Stomach smooth muscle (tissue), 2 donors: ENCODE data around the gene PLCXD1.
A peak's percentile ranks its signal among the peaks of the same experiment; 100 is the strongest.

Source experiments
- H3K27ac ChIP-seq: one replicate; pipeline ENCODE4 v1.7.0; 2013; ENCODE audit warnings: mild to moderate bottlenecking, low read length, inconsistent platforms
- H3K27me3 ChIP-seq, 2 donors: one replicate each; pipeline ENCODE4 v1.7.0; 2013; ENCODE audit warnings: low read length in 2 of 2; ENCODE audit not compliant: insufficient read depth in 2 of 2, control insufficient read depth in 1 of 2
- H3K36me3 ChIP-seq, 2 donors: one replicate each; pipeline ENCODE4 v1.7.0; 2013; ENCODE audit warnings: low read length in 2 of 2; ENCODE audit not compliant: control insufficient read depth in 2 of 2, insufficient read depth in 2 of 2
- H3K4me1 ChIP-seq: one replicate; pipeline ENCODE4 v1.7.0; 2013; ENCODE audit warnings: low read length; ENCODE audit not compliant: control insufficient read depth, insufficient read depth
- H3K4me3 ChIP-seq, 2 donors: one replicate each; pipeline ENCODE4 v1.7.0; 2013; ENCODE audit warnings: low read length in 2 of 2
- H3K9ac ChIP-seq, 2 donors: one replicate each; pipeline ENCODE4 v1.7.0; 2013; ENCODE audit warnings: low read length in 2 of 2, mild to moderate bottlenecking in 1 of 2
- H3K9me3 ChIP-seq, 2 donors: one replicate each; pipeline ENCODE4 v1.7.0; 2013; ENCODE audit warnings: low read length in 2 of 2; ENCODE audit not compliant: control insufficient read depth in 2 of 2
- donor health status: healthy.
- donor health status: Pancreatic carcinoma.

The PLCXD1 gene

GRCh38 chrX:312621-313331 lies 31.6 kb downstream of the PLCXD1 start:
- Histone ChIP-seq H3K36me3 (peaks cover 39 to 48% of the 10 kb centered on the region in 2 donors), H3K27ac (no peak overlapping the region), H3K9ac (no peak overlapping the region), H3K4me1 (peaks cover 10% of the 10 kb centered on the region), H3K4me3 (no peak overlapping the region), H3K9me3 (no peaks in the 10 kb centered on the region), H3K27me3 (no peaks in the 10 kb centered on the region)

- Histone ChIP-seq H3K36me3 (peaks cover 39 to 48% of the 10 kb centered on the region in 2 donors), H3K9ac (no peak overlapping the region), H3K4me1 (peaks cover 10% of the 10 kb centered on the region), H3K9me3 (no peaks in the 10 kb centered on the region), H3K27ac (no peak overlapping the region), H3K27me3 (no peaks in the 10 kb centered on the region), H3K4me3 (no peak overlapping the region)
Measured at GRCh38 chrX:313546-313945, 32.4 kb downstream of the PLCXD1 start.

- Histone ChIP-seq H3K4me3 (no peak overlapping the region), H3K9me3 (no peaks in the 10 kb centered on the region), H3K4me1 (peaks cover 10% of the 10 kb centered on the region), H3K27me3 (no peaks in the 10 kb centered on the region), H3K9ac (no peak overlapping the region), H3K27ac (no peak overlapping the region), H3K36me3 (peaks cover 36 to 46% of the 10 kb centered on the region in 2 donors)
Measured at GRCh38 chrX:314049-314448, 32.9 kb downstream of the PLCXD1 start.

GRCh38 chrX:314781-315595 lies 33.8 kb downstream of the PLCXD1 start:
- peaks cover 18% of the 10 kb centered on the region for H3K4me1 ChIP-seq
- H3K27ac ChIP-seq: no peak overlapping the region
- no peak overlapping the region for H3K9ac ChIP-seq
- H3K9me3 ChIP-seq: no peaks in the 10 kb centered on the region
- no peak overlapping the region for H3K4me3 ChIP-seq
- peaks cover 0 to 4% of the 10 kb centered on the region in 2 donors for H3K27me3 ChIP-seq
- peaks cover 32 to 42% of the 10 kb centered on the region in 2 donors for H3K36me3 ChIP-seq

- Histone ChIP-seq H3K27me3 (peaks cover 3 to 13% of the 10 kb centered on the region in 2 donors), H3K9me3 (no peaks in the 10 kb centered on the region), H3K4me1 (peaks cover 28% of the 10 kb centered on the region), H3K9ac (no peak overlapping the region), H3K4me3 (no peak overlapping the region), H3K36me3 (peaks cover 22 to 32% of the 10 kb centered on the region in 2 donors), H3K27ac (no peak overlapping the region)
Measured at GRCh38 chrX:316351-317325, 35.5 kb downstream of the PLCXD1 start.

- H3K4me1 ChIP-seq: peaks cover 28% of the 10 kb centered on the region
- no peak overlapping the region for H3K9ac ChIP-seq
- peak overlapping the region; percentile 67 for H3K27ac ChIP-seq
- peak overlapping the region; percentile 73 to 80 for H3K4me3 ChIP-seq
- peaks cover 14 to 23% of the 10 kb centered on the region in 2 donors for H3K36me3 ChIP-seq
- H3K27me3 ChIP-seq: peaks cover 3 to 13% of the 10 kb centered on the region in 2 donors
- no peaks in the 10 kb centered on the region for H3K9me3 ChIP-seq
Measured at GRCh38 chrX:317424-318067, 36.4 kb downstream of the PLCXD1 start.

GRCh38 chrX:318068-318738 lies 37.0 kb downstream of the PLCXD1 start:
- peaks cover 8 to 18% of the 10 kb centered on the region in 2 donors for H3K36me3 ChIP-seq
- peak overlapping the region; percentile 67 for H3K27ac ChIP-seq
- peaks cover 3 to 13% of the 10 kb centered on the region in 2 donors for H3K27me3 ChIP-seq
- no peaks in the 10 kb centered on the region for H3K9me3 ChIP-seq
- H3K9ac ChIP-seq: peak overlapping the region; percentile 47 to 68
- peaks cover 28% of the 10 kb centered on the region for H3K4me1 ChIP-seq
- H3K4me3 ChIP-seq: peak overlapping the region; percentile 73 to 80

GRCh38 chrX:318739-319578 lies 37.8 kb downstream of the PLCXD1 start, which contains the start of gene GTPBP6:
GTPBP6 (minus strand) TSS chrX:318796; CDS start chrX:318787, 9 bp downstream.
- peak within 1 kb of the TSS; percentile 77 to 80 for H3K9ac ChIP-seq
- H3K9me3 ChIP-seq: no peaks in the 10 kb centered on the region
- peak within 1 kb of the TSS; percentile 73 to 82 for H3K4me3 ChIP-seq
- peaks cover 28% of the 10 kb centered on the region for H3K4me1 ChIP-seq
- H3K27me3 ChIP-seq: peaks cover 7 to 17% of the 10 kb centered on the region in 2 donors
- H3K36me3 ChIP-seq: peaks cover 7 to 12% of the 10 kb centered on the region in 2 donors
- H3K27ac ChIP-seq: peak within 1 kb of the TSS; percentile 67

- Histone ChIP-seq H3K9ac (peak overlapping the region; percentile 77 to 80), H3K36me3 (peaks cover 7 to 10% of the 10 kb centered on the region in 2 donors), H3K4me1 (peaks cover 28% of the 10 kb centered on the region), H3K9me3 (no peaks in the 10 kb centered on the region), H3K27ac (no peak overlapping the region), H3K27me3 (peaks cover 10 to 21% of the 10 kb centered on the region in 2 donors), H3K4me3 (peak overlapping the region; percentile 63 to 82)
Measured at GRCh38 chrX:319579-320125, 38.5 kb downstream of the PLCXD1 start.
